ENCODE measurements around the gene BAZ2B. TPM values are rescaled to one million over a fixed set of nuclear protein-coding genes. Genes with fewer than 3 reads are reported as not detected.
A peak's percentile ranks its signal among the peaks of the same experiment; 100 is the strongest.

BAZ2B gene
- total and polyA plus RNA-seq, 9 of the 15 experiments (the other 6 are each of a cell fraction or from before 2014, with no cell fraction given): 7.5 to 38.6 (median 19.8) TPM

GRCh38 chr2:159326569-159327255, 289.6 kb downstream of the BAZ2B start (continued):
- TF ChIP-seq NR2C2 (CRISPR knock-in tag; IDR thresholded peaks at IDR 0.05) (no peak), NR2C2 (tag; IDR thresholded peaks at IDR 0.05) (peak; percentile 29; the same call in 1 of the 2 replicates), CCNT2 (IDR thresholded peaks at IDR 0.05; ENCODE audit: borderline replicate concordance, extremely low read depth, insufficient read length, low read depth, low read length) (no peak), MBD1 (CRISPR knock-in tag; IDR thresholded peaks at IDR 0.05) (no peak), ZNF347 (CRISPR knock-in tag; IDR thresholded peaks at IDR 0.05; ENCODE audit: low read depth) (no peak), ATF3 (IDR thresholded peaks at IDR 0.05) (peak; percentile 74; the same call in 1 of the 2 replicates), ATF3 (CRISPR knock-in tag; conservative IDR thresholded peaks at IDR 0.05) (no peak), SMAD4 (CRISPR knock-in tag; conservative IDR thresholded peaks at IDR 0.05) (no peak), SIN3B (IDR thresholded peaks at IDR 0.05; ENCODE audit: low read depth) (no peak), C11orf30 (IDR thresholded peaks at IDR 0.05; ENCODE audit: low read depth) (no peak), GTF2E2 (tag; IDR thresholded peaks at IDR 0.05) (no peak), SMARCE1 (IDR thresholded peaks at IDR 0.05) (no peak), SREBF2 (CRISPR knock-in tag; IDR thresholded peaks at IDR 0.05) (no peak), MTF1 (CRISPR knock-in tag; IDR thresholded peaks at IDR 0.05; ENCODE audit: borderline replicate concordance) (no peak), REST (IDR thresholded peaks at IDR 0.05; ENCODE audit: borderline replicate concordance) (no peak), REST (CRISPR knock-in tag; IDR thresholded peaks at IDR 0.05; ENCODE audit: low read depth) (no peak), RB1 (IDR thresholded peaks at IDR 0.05; ENCODE audit: low read depth) (no peak)

All from K562 (cell line).